ENCODE data around the gene ZNF398.

DNA sequence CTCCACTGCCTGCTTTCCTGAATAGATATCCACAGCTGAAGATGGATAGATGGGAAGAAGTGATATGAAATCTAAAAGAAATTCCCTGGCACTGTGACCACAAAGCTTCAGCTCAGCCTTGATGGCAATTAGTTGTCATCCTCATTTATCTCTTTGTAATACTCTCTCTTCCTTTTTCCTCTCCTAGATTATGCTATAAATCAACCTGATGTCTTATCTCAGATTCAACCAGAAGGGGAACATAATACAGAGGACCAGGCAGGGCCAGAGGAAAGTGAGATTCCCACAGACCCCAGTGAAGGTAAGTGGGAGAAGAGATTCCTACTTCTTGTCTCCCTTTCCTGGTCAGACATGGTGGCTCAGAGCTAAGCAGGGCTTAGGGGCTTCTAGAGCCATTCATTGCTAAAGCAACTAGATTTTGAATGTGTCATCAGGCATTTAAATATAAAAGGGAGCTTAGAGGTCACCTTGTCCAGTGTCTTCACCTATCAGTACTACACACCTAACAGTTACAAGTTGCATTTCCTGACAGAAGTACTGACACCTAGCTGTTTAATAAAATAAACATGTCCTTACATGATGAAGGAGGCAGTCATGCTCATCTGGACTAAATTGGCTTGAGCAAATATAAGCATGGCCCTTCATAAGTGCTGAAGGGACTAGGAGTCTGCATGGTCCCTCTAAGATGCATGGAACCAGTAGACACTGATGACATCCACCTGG is 19.5 kb downstream of the ZNF398 start:
- no peak for TF ChIP-seq POLR2A (IDR thresholded peaks at IDR 0.05)
- TF ChIP-seq, protein P1, sequence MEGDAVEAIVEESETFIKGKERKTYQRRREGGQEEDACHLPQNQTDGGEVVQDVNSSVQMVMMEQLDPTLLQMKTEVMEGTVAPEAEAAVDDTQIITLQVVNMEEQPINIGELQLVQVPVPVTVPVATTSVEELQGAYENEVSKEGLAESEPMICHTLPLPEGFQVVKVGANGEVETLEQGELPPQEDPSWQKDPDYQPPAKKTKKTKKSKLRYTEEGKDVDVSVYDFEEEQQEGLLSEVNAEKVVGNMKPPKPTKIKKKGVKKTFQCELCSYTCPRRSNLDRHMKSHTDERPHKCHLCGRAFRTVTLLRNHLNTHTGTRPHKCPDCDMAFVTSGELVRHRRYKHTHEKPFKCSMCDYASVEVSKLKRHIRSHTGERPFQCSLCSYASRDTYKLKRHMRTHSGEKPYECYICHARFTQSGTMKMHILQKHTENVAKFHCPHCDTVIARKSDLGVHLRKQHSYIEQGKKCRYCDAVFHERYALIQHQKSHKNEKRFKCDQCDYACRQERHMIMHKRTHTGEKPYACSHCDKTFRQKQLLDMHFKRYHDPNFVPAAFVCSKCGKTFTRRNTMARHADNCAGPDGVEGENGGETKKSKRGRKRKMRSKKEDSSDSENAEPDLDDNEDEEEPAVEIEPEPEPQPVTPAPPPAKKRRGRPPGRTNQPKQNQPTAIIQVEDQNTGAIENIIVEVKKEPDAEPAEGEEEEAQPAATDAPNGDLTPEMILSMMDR (IDR thresholded peaks at IDR 0.05), result no peak
